ENCODE results near the gene STK38.

Gene STK38

DNA sequence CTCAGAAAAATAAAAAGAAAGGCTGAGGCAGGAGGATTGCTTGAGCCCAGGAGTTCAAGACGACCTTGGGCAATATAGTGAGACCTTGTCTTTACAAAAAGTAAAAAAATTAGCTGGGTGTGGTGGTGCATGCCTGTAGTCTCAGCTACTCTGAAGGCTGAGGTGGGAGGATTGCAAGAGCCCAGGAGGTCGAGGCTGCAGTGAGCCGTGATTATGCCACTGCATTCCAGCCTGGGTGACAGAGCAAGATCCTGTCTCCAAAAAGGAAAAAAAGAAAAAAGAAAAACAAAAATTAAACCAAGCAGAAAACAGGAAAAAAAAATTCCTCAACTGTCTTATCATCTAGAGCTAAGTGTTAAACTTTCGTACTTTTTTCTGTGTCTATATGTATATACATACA lies 34.4 kb upstream of the STK38 start:
- Histone ChIP-seq H3K4me1 (no peaks in the 10 kb centered on the region), H3K4me2 (ENCODE audit: low read length) (no peak overlapping the region), H3K36me3 (ENCODE audit: control insufficient read depth, insufficient read depth, low read length) (no peaks in the 10 kb centered on the region), H3K27me3 (ENCODE audit: control insufficient read depth, insufficient read depth, low read length) (no peaks in the 10 kb centered on the region), H2AFZ (no peak overlapping the region), H3K9ac (no peak overlapping the region), H3K27ac (no peak overlapping the region), H3K9me3 (ENCODE audit: control insufficient read depth, low read length) (no peaks in the 10 kb centered on the region), H3K79me2 (no peaks in the 10 kb centered on the region), H3K4me3 (ENCODE audit: low read depth, low read length) (no peak overlapping the region)
- TF ChIP-seq, protein P1, sequence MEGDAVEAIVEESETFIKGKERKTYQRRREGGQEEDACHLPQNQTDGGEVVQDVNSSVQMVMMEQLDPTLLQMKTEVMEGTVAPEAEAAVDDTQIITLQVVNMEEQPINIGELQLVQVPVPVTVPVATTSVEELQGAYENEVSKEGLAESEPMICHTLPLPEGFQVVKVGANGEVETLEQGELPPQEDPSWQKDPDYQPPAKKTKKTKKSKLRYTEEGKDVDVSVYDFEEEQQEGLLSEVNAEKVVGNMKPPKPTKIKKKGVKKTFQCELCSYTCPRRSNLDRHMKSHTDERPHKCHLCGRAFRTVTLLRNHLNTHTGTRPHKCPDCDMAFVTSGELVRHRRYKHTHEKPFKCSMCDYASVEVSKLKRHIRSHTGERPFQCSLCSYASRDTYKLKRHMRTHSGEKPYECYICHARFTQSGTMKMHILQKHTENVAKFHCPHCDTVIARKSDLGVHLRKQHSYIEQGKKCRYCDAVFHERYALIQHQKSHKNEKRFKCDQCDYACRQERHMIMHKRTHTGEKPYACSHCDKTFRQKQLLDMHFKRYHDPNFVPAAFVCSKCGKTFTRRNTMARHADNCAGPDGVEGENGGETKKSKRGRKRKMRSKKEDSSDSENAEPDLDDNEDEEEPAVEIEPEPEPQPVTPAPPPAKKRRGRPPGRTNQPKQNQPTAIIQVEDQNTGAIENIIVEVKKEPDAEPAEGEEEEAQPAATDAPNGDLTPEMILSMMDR (IDR thresholded peaks at IDR 0.05): no peak

- H3K27ac ChIP-seq: no peak overlapping the region
- no peaks in the 10 kb centered on the region for H3K27me3 ChIP-seq (ENCODE audit: control insufficient read depth, insufficient read depth, low read length)
- no peaks in the 10 kb centered on the region for H3K79me2 ChIP-seq
- H3K4me2 ChIP-seq (ENCODE audit: low read length): no peak overlapping the region
- TF ChIP-seq, protein P1 (IDR thresholded peaks at IDR 0.05): no peak
- H3K4me1 ChIP-seq: no peaks in the 10 kb centered on the region
- H3K9me3 ChIP-seq (ENCODE audit: control insufficient read depth, low read length): no peaks in the 10 kb centered on the region
- no peak overlapping the region for H3K4me3 ChIP-seq (ENCODE audit: low read depth, low read length)
- peak overlapping the region; percentile 23 for H2AFZ ChIP-seq
- no peaks in the 10 kb centered on the region for H3K36me3 ChIP-seq (ENCODE audit: control insufficient read depth, insufficient read depth, low read length)
- H3K9ac ChIP-seq: no peak overlapping the region
Measured at GRCh38 chr6:36580184-36580526, 32.9 kb upstream of the STK38 start.

- TF ChIP-seq, protein P1 (IDR thresholded peaks at IDR 0.05): no peak
- Histone ChIP-seq H3K4me2 (ENCODE audit: low read length) (no peak overlapping the region), H2AFZ (no peak overlapping the region), H3K4me1 (no peaks in the 10 kb centered on the region), H3K9ac (no peak overlapping the region), H3K9me3 (ENCODE audit: control insufficient read depth, low read length) (no peaks in the 10 kb centered on the region), H3K27me3 (ENCODE audit: control insufficient read depth, insufficient read depth, low read length) (no peaks in the 10 kb centered on the region), H3K79me2 (no peaks in the 10 kb centered on the region), H3K4me3 (ENCODE audit: low read depth, low read length) (no peak overlapping the region), H3K27ac (no peak overlapping the region), H3K36me3 (ENCODE audit: control insufficient read depth, insufficient read depth, low read length) (no peaks in the 10 kb centered on the region)
Measured at GRCh38 chr6:36578431-36578830, 31.2 kb upstream of the STK38 start.

DNA sequence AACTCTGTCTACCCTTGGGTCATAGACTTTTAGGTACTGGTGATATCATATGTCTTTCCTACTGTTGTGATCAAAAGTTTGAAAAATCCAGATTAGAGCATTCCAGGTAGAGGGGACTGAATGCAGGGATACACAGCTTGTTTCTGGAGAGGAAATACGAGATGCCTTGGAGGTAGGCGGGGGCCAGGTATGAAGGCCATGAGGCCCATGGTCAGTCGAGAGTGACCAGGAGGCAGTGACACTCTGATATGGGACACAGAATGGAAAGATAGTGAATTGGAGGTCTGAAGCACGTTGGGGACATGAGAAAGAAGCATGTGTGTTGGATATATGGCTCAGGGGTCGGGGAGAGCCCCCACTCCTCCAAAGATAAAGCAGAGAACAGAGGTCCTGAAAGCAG lies 30.8 kb upstream of the STK38 start:
- no peaks in the 10 kb centered on the region for H3K36me3 ChIP-seq (ENCODE audit: control insufficient read depth, insufficient read depth, low read length)
- no peak overlapping the region for H3K4me3 ChIP-seq (ENCODE audit: low read depth, low read length)
- H3K27ac ChIP-seq: no peak overlapping the region
- H3K9ac ChIP-seq: no peak overlapping the region
- no peak overlapping the region for H3K4me2 ChIP-seq (ENCODE audit: low read length)
- no peaks in the 10 kb centered on the region for H3K27me3 ChIP-seq (ENCODE audit: control insufficient read depth, insufficient read depth, low read length)
- TF ChIP-seq, protein P1 (IDR thresholded peaks at IDR 0.05): no peak
- no peaks in the 10 kb centered on the region for H3K4me1 ChIP-seq
- H3K79me2 ChIP-seq: no peaks in the 10 kb centered on the region
- no peaks in the 10 kb centered on the region for H3K9me3 ChIP-seq (ENCODE audit: control insufficient read depth, low read length)
- no peak overlapping the region for H2AFZ ChIP-seq

DNA sequence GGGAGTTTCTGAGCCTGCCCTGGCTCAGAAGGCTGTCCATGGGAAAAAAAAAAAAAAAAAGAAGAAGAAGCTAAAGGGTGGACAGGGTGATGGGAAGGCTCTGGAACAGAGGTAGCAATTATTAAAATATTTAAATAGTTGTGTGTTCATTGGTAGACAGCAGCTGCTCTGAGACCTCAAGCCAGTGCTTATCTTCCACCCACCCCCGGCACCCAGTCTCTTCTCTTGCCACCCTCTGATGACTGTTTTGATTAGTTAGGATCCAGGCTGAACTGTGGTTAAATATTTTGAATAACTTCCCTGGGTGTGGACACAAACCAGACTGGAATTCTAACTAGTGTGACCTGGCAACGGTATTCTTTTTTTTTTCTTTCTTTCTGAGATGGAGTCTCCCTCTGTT lies 30.0 kb upstream of the STK38 start:
- no peaks in the 10 kb centered on the region for H3K36me3 ChIP-seq (ENCODE audit: control insufficient read depth, insufficient read depth, low read length)
- no peak overlapping the region for H2AFZ ChIP-seq
- H3K27ac ChIP-seq: no peak overlapping the region
- H3K79me2 ChIP-seq: no peaks in the 10 kb centered on the region
- H3K27me3 ChIP-seq (ENCODE audit: control insufficient read depth, insufficient read depth, low read length): no peaks in the 10 kb centered on the region
- H3K4me3 ChIP-seq (ENCODE audit: low read depth, low read length): no peak overlapping the region
- TF ChIP-seq, protein P1 (IDR thresholded peaks at IDR 0.05): no peak
- H3K9me3 ChIP-seq (ENCODE audit: control insufficient read depth, low read length): no peaks in the 10 kb centered on the region
- no peak overlapping the region for H3K4me2 ChIP-seq (ENCODE audit: low read length)
- no peak overlapping the region for H3K9ac ChIP-seq
- no peaks in the 10 kb centered on the region for H3K4me1 ChIP-seq

Measured in parathyroid adenoma (tissue), 2 donors.